ENCODE results near the gene TET2.

The TET2 gene

GRCh38 chr4:105146276-105147015 is at the start of gene TET2:
TET2 (plus strand) TSS chr4:105146876; CDS start chr4:105233943, 87,067 bp downstream.
- DNase-seq (ENCODE audit: low spot score) = peak; percentile 90

DNA sequence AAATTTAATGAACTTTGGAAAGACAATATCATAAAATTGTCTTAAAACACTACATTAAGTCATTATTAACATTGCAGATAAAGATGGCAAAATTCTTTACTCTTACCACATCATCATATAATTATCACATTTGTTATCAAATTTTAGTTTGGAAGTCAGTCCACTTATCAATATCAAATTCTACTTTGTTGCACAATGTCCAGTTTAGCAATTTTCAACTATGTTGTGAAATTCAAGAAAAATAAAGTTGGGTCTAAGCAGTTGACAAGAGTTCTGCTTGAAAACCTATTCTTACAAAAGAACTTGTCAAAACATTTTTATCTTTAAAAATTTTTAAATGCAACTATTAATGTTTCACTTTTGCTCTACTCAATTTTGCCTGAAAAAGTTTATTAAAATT is 44.7 kb upstream of the TET2 start:
- DNase-seq (ENCODE audit: low spot score) = no peak

DNA sequence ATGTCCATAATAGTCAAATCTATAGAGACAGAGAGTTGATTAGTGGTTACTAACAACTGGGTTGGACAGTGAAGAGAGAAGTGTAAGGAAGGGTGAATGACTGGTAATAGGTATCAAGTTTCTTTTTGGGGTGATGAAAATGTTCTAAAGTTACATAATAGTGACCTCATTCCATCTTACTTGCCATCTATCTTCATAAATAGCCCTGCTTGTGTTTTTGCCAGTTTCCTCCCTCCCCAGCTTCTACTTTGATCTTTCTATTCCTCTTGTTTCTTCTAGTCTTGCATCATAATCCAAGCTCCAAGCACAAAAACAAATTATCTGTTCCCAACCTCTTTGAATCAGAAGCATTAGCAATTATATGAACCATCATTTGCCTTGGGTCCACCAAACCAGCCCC is 40.2 kb upstream of the TET2 start:
- no peak for DNase-seq (ENCODE audit: low spot score)

DNA sequence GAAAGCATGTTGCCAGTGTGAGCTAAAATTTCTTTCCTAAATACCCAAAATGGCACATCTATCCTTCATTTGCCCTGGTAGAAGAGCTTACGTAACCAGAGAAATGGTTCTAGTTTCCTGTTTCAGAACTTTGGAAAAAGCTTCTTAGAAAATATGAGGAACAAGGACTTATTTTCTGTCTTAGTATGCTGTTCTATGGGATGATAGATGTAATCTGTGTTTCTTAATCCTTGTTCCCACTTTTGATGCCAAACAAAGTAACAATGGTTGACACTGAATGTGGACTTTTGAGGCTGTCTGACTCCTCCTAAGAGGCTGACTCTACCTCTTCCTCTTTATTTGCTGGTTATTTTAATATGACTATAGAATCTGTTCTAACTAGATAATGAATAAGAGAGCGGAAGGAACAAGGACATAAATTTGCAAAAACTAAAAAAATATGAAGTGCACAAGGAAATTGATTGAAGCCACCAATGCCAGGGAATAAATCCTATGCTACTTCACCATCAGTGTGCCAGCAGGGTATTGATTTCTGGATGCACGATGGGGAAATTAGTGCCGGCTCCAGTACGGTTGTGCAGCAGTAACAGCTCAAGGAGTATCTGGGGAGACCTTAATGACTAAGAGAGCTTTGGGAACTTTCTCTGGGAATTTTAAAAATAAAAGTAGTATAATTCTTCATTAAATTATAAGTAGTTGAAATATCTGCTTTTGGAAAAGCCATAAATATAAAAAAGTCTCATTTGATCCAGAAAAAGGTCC is 39.4 kb upstream of the TET2 start:
- DNase-seq (ENCODE audit: low spot score) = no peak

- no peak for DNase-seq (ENCODE audit: low spot score)
These were observed 37.7 kb upstream of the TET2 start for GRCh38 chr4:105108971-105109370.

GRCh38 chr4:105112274-105112673 is 34.4 kb upstream of the TET2 start:
- no peak for DNase-seq (ENCODE audit: low spot score)

GRCh38 chr4:105113800-105114199 is 32.9 kb upstream of the TET2 start:
- DNase-seq (ENCODE audit: low spot score) = no peak

DNA sequence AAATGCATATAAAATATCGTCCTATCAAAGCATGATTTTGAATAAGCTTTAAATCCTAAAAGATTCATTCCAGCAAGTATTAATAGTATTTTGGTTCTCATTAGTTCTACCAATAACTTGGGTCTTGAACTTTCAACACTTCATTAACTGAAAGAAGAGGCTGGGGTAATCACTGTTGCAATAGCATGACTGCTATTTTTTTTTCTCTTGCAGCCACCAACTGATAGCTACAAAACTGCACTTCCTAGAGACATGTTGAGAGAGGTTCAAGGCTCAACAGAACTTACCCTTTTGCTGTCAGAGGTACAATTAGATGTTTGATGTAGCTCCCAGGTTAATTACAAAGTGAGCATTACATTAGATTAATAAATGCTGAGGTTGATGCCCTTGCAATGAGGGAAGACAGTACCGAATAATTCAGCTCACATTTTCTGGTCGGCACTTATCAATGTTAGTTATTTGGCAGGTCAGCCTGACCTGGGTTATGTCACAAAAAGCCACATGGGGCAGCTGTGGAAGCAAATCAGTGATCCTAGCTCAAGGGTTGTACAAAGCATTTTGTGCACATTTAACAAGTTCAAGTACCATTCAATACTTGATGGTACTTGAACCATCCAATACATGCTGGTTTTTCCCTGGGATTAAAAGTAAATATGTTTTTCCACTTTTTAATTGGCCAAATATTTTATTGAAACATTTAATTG is 29.9 kb upstream of the TET2 start:
- no peak for DNase-seq (ENCODE audit: low spot score)

DNA sequence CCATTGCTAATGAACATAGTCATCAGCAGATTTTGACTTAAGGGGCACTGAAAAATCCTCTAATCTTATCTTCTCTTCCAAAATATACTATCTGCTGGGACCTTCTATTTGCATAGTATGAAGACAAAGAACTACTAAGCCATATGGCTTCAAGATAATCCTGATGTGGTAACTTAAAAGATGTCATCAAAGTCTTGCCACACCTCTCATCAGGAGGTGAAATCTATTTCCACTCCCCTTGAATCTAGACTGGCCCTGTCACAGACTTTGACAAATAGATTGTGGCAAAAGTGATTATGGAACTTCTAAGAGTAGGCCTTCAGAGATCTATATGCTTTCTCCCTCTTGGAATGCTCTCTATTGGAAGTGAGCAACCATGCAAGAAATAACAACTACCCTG is 27.3 kb upstream of the TET2 start:
- DNase-seq (ENCODE audit: low spot score) = no peak

DNA sequence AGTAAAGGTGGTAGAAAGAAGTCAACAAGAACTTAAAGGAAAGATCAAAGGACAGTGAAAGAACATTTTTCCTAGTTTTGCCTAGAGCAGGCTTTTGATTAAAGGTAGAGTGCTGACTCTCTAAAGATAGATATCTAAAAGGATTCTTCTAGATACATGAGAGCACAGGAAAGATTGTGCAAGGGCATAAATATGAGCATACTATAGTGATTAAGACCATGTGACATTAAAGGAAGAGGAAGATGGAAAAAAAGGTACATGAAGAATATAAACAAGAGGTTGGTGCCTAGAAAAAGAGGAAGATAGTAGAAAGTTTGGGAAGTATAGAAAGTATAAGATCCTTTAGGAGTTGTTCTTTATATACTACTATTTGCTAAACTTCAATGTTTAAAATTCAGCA is 26.1 kb upstream of the TET2 start:
- DNase-seq (ENCODE audit: low spot score) = no peak

GRCh38 chr4:105122350-105122749 is 24.3 kb upstream of the TET2 start:
- DNase-seq (ENCODE audit: low spot score) = no peak

- DNase-seq (ENCODE audit: low spot score) = no peak
These were observed 20.1 kb upstream of the TET2 start for GRCh38 chr4:105126311-105127169.

- DNase-seq (ENCODE audit: low spot score) = no peak
These were observed 19.6 kb upstream of the TET2 start for GRCh38 chr4:105127170-105127445.

DNA sequence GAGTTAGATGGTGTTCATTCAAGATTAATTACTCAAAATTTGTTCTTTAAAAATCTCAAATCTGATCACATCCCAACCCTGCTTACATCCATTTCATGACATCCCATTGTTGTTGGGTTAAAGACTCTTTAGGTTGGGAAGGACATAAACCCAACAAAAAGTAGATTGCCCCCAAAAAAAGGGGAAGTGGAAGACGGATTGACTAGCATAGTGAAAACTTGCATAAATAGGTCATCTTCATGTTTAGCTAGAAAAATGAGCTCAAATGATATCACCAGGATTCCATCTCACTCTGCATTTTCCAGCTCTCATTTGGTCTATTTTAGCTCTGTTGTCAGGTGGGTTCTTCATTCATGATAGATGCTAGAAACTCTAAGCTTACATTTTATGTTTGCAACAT is 18.5 kb upstream of the TET2 start:
- DNase-seq (ENCODE audit: low spot score) = no peak

DNA sequence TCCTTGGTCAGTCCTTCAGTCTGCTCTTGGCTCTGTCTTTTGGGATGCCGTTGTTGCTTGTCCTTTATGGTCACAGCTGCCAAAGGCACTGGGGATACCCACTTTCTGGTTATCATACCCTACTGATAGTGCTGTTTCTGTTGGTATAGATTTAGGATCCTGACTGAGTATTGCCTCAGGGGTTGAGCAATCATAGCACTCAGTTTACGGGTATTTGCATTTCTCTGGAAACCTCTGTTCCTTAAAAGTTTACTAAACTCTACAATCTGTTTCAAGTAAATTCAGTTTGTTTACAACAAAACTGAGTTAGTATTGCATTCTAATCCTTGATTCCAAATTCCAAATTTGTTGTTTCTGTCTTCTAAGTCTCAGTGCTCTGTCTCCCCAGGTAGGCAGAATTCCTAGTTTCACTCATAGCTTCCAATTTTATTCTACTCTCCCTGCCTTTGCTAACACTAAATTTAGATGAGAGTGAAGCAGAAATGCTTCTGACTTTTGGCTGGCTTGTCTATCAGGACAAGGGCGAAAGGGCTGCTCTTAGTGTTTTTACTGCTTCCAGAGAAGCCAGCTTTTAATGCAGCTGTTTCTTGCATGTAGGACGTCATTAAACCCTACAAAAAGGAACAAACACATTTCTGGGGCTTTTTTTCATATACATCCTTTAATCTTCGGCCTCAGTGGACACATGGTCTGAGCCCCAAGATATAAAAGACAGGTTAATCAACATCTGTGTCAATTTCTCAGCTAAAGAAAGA is 17.2 kb upstream of the TET2 start:
- no peak for DNase-seq (ENCODE audit: low spot score)

GRCh38 chr4:105130945-105131344 is 15.7 kb upstream of the TET2 start:
- no peak for DNase-seq (ENCODE audit: low spot score)

GRCh38 chr4:105133976-105134375 is 12.7 kb upstream of the TET2 start:
- no peak for DNase-seq (ENCODE audit: low spot score)

- DNase-seq (ENCODE audit: low spot score) = no peak
These were observed 10.9 kb upstream of the TET2 start for GRCh38 chr4:105135785-105136184.

DNA sequence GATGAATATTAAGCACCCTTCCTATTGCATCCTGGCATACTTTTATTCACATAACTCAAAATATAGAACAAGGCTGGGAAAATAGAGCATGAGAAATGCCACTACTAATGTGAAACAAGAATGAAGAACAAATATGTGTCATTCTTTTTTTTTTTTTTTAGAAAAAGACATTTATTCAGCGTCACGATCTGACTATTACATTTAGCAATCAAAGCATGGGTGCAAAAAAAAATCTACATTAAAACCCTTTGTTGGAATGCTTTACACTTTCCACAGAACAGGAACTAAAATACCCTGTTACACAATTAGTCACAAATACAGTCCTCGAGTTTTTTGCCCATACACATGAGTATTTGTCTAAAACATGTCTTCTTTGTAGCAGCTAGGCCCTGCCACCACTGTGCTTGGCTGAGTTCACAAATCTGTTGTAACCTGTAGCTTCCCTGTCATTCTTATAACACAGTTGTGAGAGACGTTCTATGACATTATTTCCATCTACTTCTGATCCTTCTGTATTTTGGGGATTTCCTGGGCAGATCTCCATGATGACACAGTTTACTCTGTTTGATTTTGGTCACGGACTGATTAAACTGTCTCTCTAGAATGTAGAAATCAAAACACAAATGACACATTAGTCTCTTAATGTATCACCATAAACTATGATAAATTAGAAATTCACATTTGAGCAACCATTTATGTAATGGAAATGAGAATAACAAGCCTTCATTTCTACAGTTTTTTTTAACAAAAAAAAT is 9.4 kb upstream of the TET2 start:
- no peak for DNase-seq (ENCODE audit: low spot score)

GRCh38 chr4:105139646-105140045 is 7.0 kb upstream of the TET2 start:
- DNase-seq (ENCODE audit: low spot score) = no peak

All from AG20443 (cell line).